Prostate gland (tissue), 2 donors: ENCODE results near the gene OR51I2.

ENCODE experiments used
- POLR2A ChIP-seq: fragments of 450-650 bp; IDR thresholded peaks from one replicate; pipeline ENCODE4 v1.6.1; 2016; ENCODE audit warnings: antibody characterized with exemption, mild to moderate bottlenecking
- TF ChIP-seq, protein P1 (sequence below), 4 experiments: fragments of 200-600 bp in 2 of 4; fragments of 450-650 bp in 2 of 4; sonication (generic) in 2 of 4; IDR thresholded peaks; 1 replicate in 3 of 4; 2 replicates in 1 of 4; pipeline ENCODE4 v1.5.1; 2016 to 2019; ENCODE audit warnings: antibody characterized with exemption in 4 of 4, mild to moderate bottlenecking in 2 of 4, moderate library complexity in 2 of 4

DNA sequence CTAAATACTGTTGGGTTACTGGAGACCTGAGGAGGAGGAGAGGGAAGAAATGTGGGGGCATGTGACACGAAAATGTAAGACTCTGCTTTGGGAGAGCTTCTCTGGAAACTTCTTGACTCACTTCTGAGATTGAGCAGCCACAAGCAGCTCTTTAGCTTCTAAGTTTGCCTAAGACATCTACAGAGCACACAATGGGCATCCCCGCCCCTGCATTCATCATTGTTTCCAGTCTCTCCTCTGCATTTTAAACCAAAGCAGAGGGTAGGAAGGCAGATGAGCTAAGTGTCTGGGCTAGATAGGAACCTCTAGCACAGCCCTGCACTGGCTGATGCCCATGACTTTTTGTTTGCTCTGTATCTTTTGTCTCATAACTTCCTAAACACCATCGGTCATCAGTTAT, 37.3 kb downstream of the OR51I2 start:
- TF ChIP-seq, protein P1, sequence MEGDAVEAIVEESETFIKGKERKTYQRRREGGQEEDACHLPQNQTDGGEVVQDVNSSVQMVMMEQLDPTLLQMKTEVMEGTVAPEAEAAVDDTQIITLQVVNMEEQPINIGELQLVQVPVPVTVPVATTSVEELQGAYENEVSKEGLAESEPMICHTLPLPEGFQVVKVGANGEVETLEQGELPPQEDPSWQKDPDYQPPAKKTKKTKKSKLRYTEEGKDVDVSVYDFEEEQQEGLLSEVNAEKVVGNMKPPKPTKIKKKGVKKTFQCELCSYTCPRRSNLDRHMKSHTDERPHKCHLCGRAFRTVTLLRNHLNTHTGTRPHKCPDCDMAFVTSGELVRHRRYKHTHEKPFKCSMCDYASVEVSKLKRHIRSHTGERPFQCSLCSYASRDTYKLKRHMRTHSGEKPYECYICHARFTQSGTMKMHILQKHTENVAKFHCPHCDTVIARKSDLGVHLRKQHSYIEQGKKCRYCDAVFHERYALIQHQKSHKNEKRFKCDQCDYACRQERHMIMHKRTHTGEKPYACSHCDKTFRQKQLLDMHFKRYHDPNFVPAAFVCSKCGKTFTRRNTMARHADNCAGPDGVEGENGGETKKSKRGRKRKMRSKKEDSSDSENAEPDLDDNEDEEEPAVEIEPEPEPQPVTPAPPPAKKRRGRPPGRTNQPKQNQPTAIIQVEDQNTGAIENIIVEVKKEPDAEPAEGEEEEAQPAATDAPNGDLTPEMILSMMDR (IDR thresholded peaks at IDR 0.05): no peak
- no peak for TF ChIP-seq POLR2A
